Muscle of arm (tissue), 14 donors: ENCODE measurements around the gene ACSS1. TPM values are rescaled to one million over a fixed set of nuclear protein-coding genes. Genes with fewer than 3 reads are reported as not detected.

Experiments
- DNase-seq: peaks from one replicate; pipeline ENCODE4 v3.0.0-alpha.2; 2013
- long read RNA-seq, 11 donors: transcript quantifications; one replicate each; lab custom pipeline, GENCODE V29; 2026
- polyA plus RNA-seq, 12 donors: library from polyadenylated mRNA; unstranded; fragments of 120-200 nt; gene quantifications; one replicate each; pipeline ENCODE4 v1.2.1, GENCODE V29; 2013; ENCODE audit not compliant: insufficient read length in 12 of 12

Gene ACSS1
- 10 to 100 TPM in 11 of 12 donors, not detected in 1; 14.6 to 33.5 (median 20.6) TPM for polyA plus RNA-seq
- long read RNA-seq, donor 1, full-length matches to known transcripts = 12 of 20 reads
- long read RNA-seq, donor 1, partial matches to known transcripts = 8 of 20 reads
- long read RNA-seq, donor 1, other reads (novel, unspliced or antisense) = 0 of 20 reads
- long read RNA-seq, donor 2, partial matches to known transcripts = 0 of 4 reads
- long read RNA-seq, donor 2, other reads (novel, unspliced or antisense) = 0 of 4 reads
- long read RNA-seq, donor 3, full-length matches to known transcripts = 4 of 4 reads
- long read RNA-seq, donor 3, partial matches to known transcripts = 0 of 4 reads
- long read RNA-seq, donor 3, other reads (novel, unspliced or antisense) = 0 of 4 reads
- long read RNA-seq, donor 4, full-length matches to known transcripts = 1 of 1 reads
- long read RNA-seq, donor 4, partial matches to known transcripts = 0 of 1 reads
- long read RNA-seq, donor 4, other reads (novel, unspliced or antisense) = 0 of 1 reads
- long read RNA-seq, donor 5, full-length matches to known transcripts = 5 of 5 reads
- long read RNA-seq, donor 5, partial matches to known transcripts = 0 of 5 reads
- long read RNA-seq, donor 5, other reads (novel, unspliced or antisense) = 0 of 5 reads
- long read RNA-seq, donor 6, transcript ACSS1-201 (14 exons, 3,680 nt) = major isoform, 5 of 5 reads
- long read RNA-seq, donor 6, partial matches to known transcripts = 0 of 5 reads
- long read RNA-seq, donor 6, other reads (novel, unspliced or antisense) = 0 of 5 reads
- long read RNA-seq, donor 7, full-length matches to known transcripts = 5 of 11 reads
- long read RNA-seq, donor 7, partial matches to known transcripts = 6 of 11 reads
- long read RNA-seq, donor 7, other reads (novel, unspliced or antisense) = 0 of 11 reads
- long read RNA-seq, donor 8, partial matches to known transcripts = 0 of 2 reads
- long read RNA-seq, donor 8, other reads (novel, unspliced or antisense) = 0 of 2 reads
- long read RNA-seq, donor 9, full-length matches to known transcripts = 2 of 2 reads
- long read RNA-seq, donor 9, partial matches to known transcripts = 0 of 2 reads
- long read RNA-seq, donor 9, other reads (novel, unspliced or antisense) = 0 of 2 reads
- long read RNA-seq, donor 10, full-length matches to known transcripts = 3 of 3 reads
- long read RNA-seq, donor 10, partial matches to known transcripts = 0 of 3 reads
- long read RNA-seq, donor 10, other reads (novel, unspliced or antisense) = 0 of 3 reads
- long read RNA-seq, donor 11, transcript ACSS1-201 (14 exons, 3,680 nt) = major isoform, 10 of 10 reads
- long read RNA-seq, donor 11, partial matches to known transcripts = 0 of 10 reads
- long read RNA-seq, donor 11, other reads (novel, unspliced or antisense) = 0 of 10 reads

DNA sequence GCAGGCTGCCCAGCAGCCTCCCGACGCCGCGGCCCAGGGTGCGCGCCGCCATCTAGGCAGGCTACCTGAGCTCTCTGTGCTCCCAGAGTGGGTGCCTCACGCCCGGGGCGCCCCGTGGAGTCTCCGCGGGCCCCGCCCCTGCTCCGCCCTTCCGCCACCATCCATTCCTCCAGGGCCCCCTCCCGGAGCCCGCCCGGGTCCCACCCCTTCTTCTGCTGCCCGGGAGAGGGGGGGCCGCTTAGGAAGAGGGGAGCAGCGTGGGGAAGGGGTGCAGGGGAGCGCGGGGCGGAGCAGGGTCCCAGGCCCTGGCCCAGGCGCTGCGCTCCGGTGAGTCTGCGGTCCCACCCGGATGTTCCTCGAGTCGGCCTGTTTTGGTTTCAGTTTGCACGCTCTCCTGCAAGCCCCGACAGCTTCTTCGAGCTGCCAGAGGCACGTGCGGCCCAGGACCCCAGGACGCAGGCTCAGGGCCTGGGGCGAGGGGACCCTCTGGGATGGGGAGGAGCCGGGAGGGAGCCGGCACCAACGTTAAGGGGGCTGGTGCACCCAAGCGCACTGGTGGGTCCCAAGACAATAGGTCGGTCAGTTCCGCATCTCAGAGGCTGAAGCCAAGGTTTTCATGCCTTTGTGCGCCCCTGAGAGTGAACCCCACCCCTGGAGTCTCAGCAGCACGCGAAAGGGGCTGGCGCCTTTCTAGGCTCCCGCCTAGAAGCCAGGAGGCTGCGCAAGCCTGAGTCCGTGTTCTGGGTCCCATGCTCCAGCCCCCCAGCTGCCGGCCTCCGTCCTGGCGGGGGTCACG lies at the start of gene ACSS1:
TSS of gene ACSS1 (minus strand) at position 89 of the 796 bp plus-strand sequence. CDS start at position 52, 37 bp downstream.
- peak; percentile 63 for DNase-seq

DNA sequence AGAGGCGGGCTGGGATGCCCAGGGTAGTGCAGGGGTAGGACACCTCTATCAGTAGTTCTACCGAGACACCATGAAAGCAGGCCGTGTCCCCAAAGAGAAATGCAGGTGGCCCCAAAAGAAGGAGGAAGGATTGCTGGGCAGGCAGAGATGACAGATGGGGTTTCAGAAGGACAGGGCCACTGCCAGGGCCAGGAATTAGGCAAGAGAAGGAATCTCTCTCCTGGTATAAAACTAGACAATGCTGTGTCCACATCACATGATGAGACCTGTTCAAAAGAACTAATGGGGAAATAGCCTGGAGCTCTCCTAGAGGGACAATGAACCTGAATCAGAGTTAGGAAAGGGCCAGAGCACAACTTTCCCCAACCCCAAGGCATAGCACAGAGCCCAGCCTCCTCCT lies 45.6 kb upstream of the ACSS1 start:
- no peak for DNase-seq

GRCh38 chr20:25100914-25101313 lies 43.0 kb upstream of the ACSS1 start:
- no peak for DNase-seq

DNA sequence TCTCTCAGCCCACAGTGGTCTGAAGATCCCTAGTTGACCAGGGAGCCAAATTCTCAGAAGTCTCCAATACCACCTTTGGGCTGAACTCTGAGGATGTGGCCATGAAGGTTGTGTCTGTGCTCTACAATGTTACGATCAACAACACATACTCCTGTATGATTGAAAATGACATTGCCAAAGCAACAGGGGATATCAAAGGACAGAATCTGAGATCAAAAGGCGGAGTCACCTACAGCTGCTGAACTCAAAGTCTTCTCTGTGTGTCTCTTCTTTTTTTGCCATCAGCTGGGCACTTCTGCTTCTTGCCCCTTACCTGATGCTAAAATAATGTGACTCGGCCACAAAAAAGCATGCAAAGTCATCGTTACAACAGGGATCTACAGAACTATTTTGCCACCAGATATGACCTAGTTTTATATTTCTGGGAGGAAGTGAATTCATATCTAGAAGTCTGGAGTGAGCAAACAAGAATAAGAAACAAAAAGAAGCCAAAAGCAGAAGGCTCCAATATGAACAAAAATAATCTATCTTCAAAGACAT lies 41.7 kb upstream of the ACSS1 start:
- DNase-seq = no peak

- DNase-seq = no peak
Measured at GRCh38 chr20:25097498-25097897, 39.6 kb upstream of the ACSS1 start.

GRCh38 chr20:25090492-25091429 lies 32.8 kb upstream of the ACSS1 start:
- DNase-seq = no peak

- DNase-seq = no peak
Measured at GRCh38 chr20:25089662-25090061, 31.7 kb upstream of the ACSS1 start.

GRCh38 chr20:25089096-25089495 lies 31.2 kb upstream of the ACSS1 start:
- DNase-seq = no peak

DNA sequence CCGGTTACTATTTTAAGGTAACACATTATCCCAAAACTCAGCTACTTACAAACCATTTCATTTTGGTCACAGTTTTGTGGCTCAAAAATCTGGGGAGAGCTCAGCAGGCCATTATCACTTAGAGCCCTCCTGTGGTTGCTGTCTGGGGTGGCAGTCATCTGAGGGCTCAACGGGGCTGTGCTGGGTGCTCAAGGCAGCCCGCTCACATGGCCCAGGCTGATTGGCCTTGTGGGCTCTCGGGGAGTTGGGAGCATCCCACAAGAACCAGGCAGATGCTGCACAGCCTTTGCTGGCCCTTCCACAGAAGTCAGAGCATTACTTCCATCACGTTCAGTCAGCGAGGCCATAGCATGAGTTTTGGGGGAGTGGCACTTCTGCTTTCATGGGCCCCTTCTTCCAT lies 30.3 kb upstream of the ACSS1 start:
- no peak for DNase-seq

GRCh38 chr20:25087186-25087929 lies 29.4 kb upstream of the ACSS1 start:
- no peak for DNase-seq

GRCh38 chr20:25085756-25086495 lies 28.0 kb upstream of the ACSS1 start:
- DNase-seq = no peak

DNA sequence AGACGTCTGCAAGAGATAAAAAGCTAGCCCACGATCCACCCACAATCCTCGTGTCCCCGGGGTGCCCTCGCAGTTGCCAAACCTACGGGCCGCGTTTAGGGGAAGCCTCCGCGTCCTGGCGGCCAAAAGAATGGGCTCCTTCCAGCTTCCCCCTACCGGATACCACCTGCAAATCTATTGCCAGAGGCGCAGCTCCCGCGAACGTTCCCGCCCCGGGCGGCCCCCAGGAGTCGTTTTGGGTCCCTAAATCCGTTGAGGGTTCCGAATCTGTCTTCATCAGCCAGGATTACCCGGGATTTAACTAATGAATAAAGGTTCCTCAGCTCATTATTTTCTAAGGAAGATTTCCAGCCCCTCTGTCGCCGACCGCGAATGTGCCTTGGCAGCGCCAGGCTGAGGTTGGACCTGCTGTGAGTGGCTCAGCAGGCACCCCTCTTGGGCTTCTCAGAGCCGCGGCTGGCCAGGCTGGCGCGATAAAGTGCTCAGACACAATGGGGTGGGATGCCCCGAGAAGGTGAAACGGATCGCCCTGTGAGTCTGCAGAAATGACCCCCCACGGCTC lies 26.8 kb upstream of the ACSS1 start:
- DNase-seq = no peak

GRCh38 chr20:25083773-25084625 lies 26.1 kb upstream of the ACSS1 start:
- DNase-seq = no peak

DNA sequence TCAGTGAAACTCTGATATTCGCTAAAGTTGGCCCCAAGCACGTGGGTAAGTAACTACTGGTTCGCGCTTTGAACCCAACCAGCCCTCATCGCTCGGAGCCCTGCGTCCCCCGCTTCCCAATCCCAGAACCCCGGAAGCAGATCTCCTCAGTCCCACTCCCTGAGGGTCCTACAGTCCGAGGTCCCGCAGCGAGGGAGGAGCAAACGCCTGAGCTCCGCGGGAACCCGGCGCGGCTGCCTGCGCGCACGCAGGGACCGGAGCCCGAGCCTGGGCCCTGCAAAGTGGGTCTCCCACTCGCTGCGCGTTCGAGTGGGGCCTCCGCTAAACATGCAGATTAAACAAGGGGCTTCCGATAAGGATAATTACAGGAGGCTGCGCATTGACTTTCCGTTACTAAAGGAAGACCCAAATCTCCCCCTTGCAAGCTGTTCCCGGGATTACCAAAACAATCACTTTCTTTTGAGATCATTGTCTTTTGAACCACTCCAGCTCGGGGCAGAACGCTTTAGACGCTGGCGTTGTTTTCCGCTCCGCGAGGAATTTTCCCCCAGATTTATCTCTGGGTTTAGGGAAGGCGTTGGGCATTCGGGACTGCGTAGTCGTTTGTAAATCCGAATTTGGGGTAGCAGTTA lies 25.3 kb upstream of the ACSS1 start:
- no peak for DNase-seq

DNA sequence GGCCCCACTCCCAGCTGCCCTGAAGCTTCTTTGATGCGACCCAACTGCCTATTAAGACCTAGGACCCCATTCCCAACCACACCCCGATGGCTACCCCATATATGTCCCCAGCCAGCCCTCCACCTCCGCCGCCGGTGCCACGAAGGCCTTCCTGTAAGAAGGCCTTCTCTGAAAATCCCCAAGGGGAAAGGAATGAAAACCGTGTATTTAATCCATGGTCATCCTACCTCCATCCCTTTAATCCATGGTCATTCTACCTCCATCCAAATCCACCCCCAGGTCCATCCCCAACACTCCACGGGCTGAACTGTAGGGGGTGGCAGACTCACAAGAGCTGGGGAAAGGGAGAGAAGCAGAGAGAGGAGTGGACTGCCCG lies 24.5 kb upstream of the ACSS1 start:
- DNase-seq = no peak
